Adrenal gland (tissue), 12 donors: Measurements from ENCODE around the gene KTI12. TPM values are rescaled to one million over a fixed set of nuclear protein-coding genes. Genes with fewer than 3 reads are reported as not detected.

Source experiments
- DNase-seq, 7 donors: peaks; one replicate each; pipeline ENCODE4 v3.0.0-alpha.2; 2019 to 2020
- H3K27ac ChIP-seq, 5 donors: fragments of 200-600 bp; sonication (generic) in 4 of 5; 1 replicate in 3 of 5; 2 replicates in 2 of 5; pipeline versions ENCODE4 v1.5.1 to v1.8.0; 2016 to 2020; ENCODE audit warnings: mild to moderate bottlenecking in 1 of 5
- H3K27me3 ChIP-seq: fragments of 200-600 bp; 2 replicates; pipeline ENCODE4 v1.8.0; 2021
- H3K36me3 ChIP-seq, 2 donors: fragments of 200-600 bp; replicated peaks in 1 of 2; 1 replicate in 1 of 2; 2 replicates in 1 of 2; pipeline versions ENCODE4 v1.5.1 to v1.8.0; 2018 to 2022
- H3K4me1 ChIP-seq, 2 donors: fragments of 200-600 bp; replicated peaks in 1 of 2; 1 replicate in 1 of 2; 2 replicates in 1 of 2; pipeline versions ENCODE4 v1.5.1 to v1.8.0; 2018 to 2021
- H3K4me3 ChIP-seq, 4 donors: fragments of 200-600 bp; sonication (generic) in 3 of 4; one replicate each; pipeline ENCODE4 v1.5.1; 2016 to 2018
- H3K9me3 ChIP-seq, 3 donors: fragments of 200-600 bp; sonication (generic) in 1 of 3; replicated peaks in 1 of 3; 1 replicate in 2 of 3; 2 replicates in 1 of 3; pipeline versions ENCODE4 v1.5.1 to v1.8.0; 2016 to 2021
- CTCF ChIP-seq, 6 experiments: fragments of 450-650 bp in 4 of 6; fragments of 200-600 bp in 2 of 6; sonication (generic) in 1 of 6; IDR thresholded peaks; 1 replicate in 5 of 6; 2 replicates in 1 of 6; pipeline versions ENCODE4 v1.5.1 to v1.8.0; 2016 to 2021; ENCODE audit warnings: antibody characterized with exemption in 6 of 6, mild to moderate bottlenecking in 2 of 6, moderate library complexity in 1 of 6
- POLR2A ChIP-seq, 2 donors: fragments of 450-650 bp; IDR thresholded peaks; one replicate each; pipeline ENCODE4 v1.6.1; 2017; ENCODE audit warnings: antibody characterized with exemption in 2 of 2, mild to moderate bottlenecking in 2 of 2, moderate library complexity in 1 of 2
- WGBS, 4 donors: extraction: QIAGEN DNeasy Blood & Tissue Kit in 2 of 4; methylation state at CpG; one replicate each; pipeline versions ENCODE4 v1.1.5 to v1.1.7; 2013 to 2017; 5-methylcytosine and 5-hydroxymethylcytosine counted together
- intact Hi-C, 2 donors: fragments of 100-400 bp; cut with DNase I; formaldehyde crosslinking; loops; one replicate each; pipeline versions ENCODE4 v1.14.1 to v1.15.0; 2022 to 2023
- polyA plus RNA-seq, 3 donors: library from polyadenylated mRNA; stranded (reverse); fragments of 200-250 nt in 2 of 3; fragments of 350-450 nt in 1 of 3; fragmentation: Illumina TruSeq in 1 of 3; extraction: RNeasy Lipid Tissue Mini Kit (QIAGEN cat#74804) in 1 of 3; gene quantifications; one replicate each; pipeline ENCODE4 v1.2.3, GENCODE V29; 2013 to 2014
- total RNA-seq, 9 donors: library from RNA; depleted of rRNA in 4 of 9; stranded (reverse); fragments of >200 nt in 4 of 9; fragments of 120-200 nt in 1 of 9; fragmentation: NEBNext Ultra II Directional in 1 of 9; extraction: Animal tissue kit (Norgen Biotek cat#: 25700) in 1 of 9; gene quantifications; one replicate each; pipeline versions ENCODE4 v1.1.0 to v1.2.4, GENCODE V29; 2013 to 2023
- donor health status: healthy with polysubstance abuse.
- donor health status: Bipolar disorder and iron deficiency.
- donor health status: DM: yes; HTN: yes; CAD: no.
- donor health status: DM: no; HTN: no; CAD: no.
- donor health status: DM: no; HTN: no; CAD: no.
- donor health status: DM: yes; HTN: yes; CAD: no.

The KTI12 gene
- total and polyA plus RNA-seq, 12 donors = 4.7 to 20.4 (median 11.9) TPM

DNA sequence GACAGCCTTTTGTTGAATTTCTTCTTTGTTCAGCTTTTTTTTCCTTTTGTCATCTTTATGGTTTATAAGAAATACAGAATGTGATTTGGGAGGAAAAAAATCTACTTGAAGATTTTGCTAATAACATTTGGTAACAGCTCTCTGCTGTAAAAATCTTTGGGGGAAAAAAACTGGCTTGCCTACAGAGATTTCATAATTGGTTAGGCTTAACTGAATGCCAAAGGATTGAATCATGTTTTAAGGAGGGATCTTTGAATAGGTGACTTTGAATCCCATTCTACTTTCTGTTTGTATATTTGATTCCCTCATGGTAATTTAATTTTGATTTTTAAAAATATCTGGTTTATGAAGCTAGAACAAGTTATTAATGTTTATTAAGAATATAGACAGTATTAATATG lies 25.7 kb upstream of the KTI12 start:
- H3K4me1 ChIP-seq = peaks cover 26 to 36% of the 10 kb centered on the region in 2 donors
- H3K9me3 ChIP-seq = no peaks in the 10 kb centered on the region
- H3K36me3 ChIP-seq = peaks cover 0 to 29% of the 10 kb centered on the region in 2 donors
- peak overlapping the region in 3 of 5 donors; percentile 31 to 61 (median 45) for H3K27ac ChIP-seq
- H3K27me3 ChIP-seq = no peaks in the 10 kb centered on the region
- TF ChIP-seq POLR2A (IDR thresholded peaks at IDR 0.05) = no peak
- TF ChIP-seq CTCF (IDR thresholded peaks at IDR 0.05) = no peak
- intact Hi-C loops = no loop called here
- H3K4me3 ChIP-seq = no peak overlapping the region
- no peak for DNase-seq

- no peak for DNase-seq
- TF ChIP-seq POLR2A (IDR thresholded peaks at IDR 0.05) (no peak), CTCF (IDR thresholded peaks at IDR 0.05) (no peak)
- H3K4me1 ChIP-seq = peaks cover 30 to 44% of the 10 kb centered on the region in 2 donors
- H3K4me3 ChIP-seq = peak overlapping the region in 1 of 4 donors; percentile 83
- 70 to 87% (median 75%) methylated on average over 1 of the region's 1 CpG for WGBS, 4 donors
- intact Hi-C loops = no loop called here
- H3K27me3 ChIP-seq = no peaks in the 10 kb centered on the region
- peak overlapping the region in 4 of 5 donors; percentile 31 to 97 (median 66) for H3K27ac ChIP-seq
- no peaks in the 10 kb centered on the region for H3K9me3 ChIP-seq
- peaks cover 0 to 21% of the 10 kb centered on the region in 2 donors for H3K36me3 ChIP-seq
Observed at GRCh38 chr1:52057876-52058415, 24.3 kb upstream of the KTI12 start.

- 0 to 14% (median 6%) methylated on average over 1 of the region's 1 CpG for WGBS, 4 donors
- Histone ChIP-seq H3K4me3 (peak overlapping the region in 2 of 4 donors; percentile 83 to 87), H3K36me3 (peaks cover 0 to 15% of the 10 kb centered on the region in 2 donors), H3K4me1 (peaks cover 30 to 44% of the 10 kb centered on the region in 2 donors), H3K27ac (peak overlapping the region; percentile 38 to 97 (median 92)), H3K27me3 (no peaks in the 10 kb centered on the region), H3K9me3 (no peaks in the 10 kb centered on the region)
- DNase-seq = no peak
- intact Hi-C loops = no loop called here
- TF ChIP-seq POLR2A (IDR thresholded peaks at IDR 0.05) (no peak), CTCF (IDR thresholded peaks at IDR 0.05) (no peak)
Observed at GRCh38 chr1:52057255-52057654, 23.6 kb upstream of the KTI12 start.

- Histone ChIP-seq H3K4me3 (peak overlapping the region; percentile 30 to 99 (median 85)), H3K36me3 (peaks cover 0 to 18% of the 10 kb centered on the region in 2 donors), H3K9me3 (no peaks in the 10 kb centered on the region), H3K4me1 (peaks cover 30 to 44% of the 10 kb centered on the region in 2 donors), H3K27ac (peak overlapping the region; percentile 73 to 97 (median 92)), H3K27me3 (no peaks in the 10 kb centered on the region)
- intact Hi-C loops = no loop called here
- WGBS, 4 donors = 0 to 1% (median 0%) methylated on average over 4 of the region's 4 CpGs
- TF ChIP-seq CTCF (IDR thresholded peaks at IDR 0.05) = no peak
- no peak for TF ChIP-seq POLR2A (IDR thresholded peaks at IDR 0.05)
- no peak for DNase-seq
Observed at GRCh38 chr1:52056937-52057231, 23.3 kb upstream of the KTI12 start.
